Right cardiac atrium (tissue), 5 donors: Measurements from ENCODE around the gene SYT8. TPM values are rescaled to one million over a fixed set of nuclear protein-coding genes. Genes with fewer than 3 reads are reported as not detected.
A peak's percentile ranks its signal among the peaks of the same experiment; 100 is the strongest.
"Not testable (repeated sequence)": the region's sequence is repeated elsewhere in the genome, so short reads cannot be mapped to it uniquely, and the experiment has no call there.

ENCODE experiments used
- ATAC-seq, 2 donors: fragments of 200-7000 bp; cut with Tn5 transposase; one replicate each; pipeline versions ENCODE4 v1.8.0 to v1.9.1; 2020; ENCODE audit warnings: moderate library complexity in 2 of 2, mild to moderate bottlenecking in 1 of 2
- DNase-seq, 3 donors: peaks; one replicate each; pipeline ENCODE4 v3.0.0-alpha.2; 2020
- H3K27ac ChIP-seq: one replicate; pipeline ENCODE4 v1.5.1; 2013; ENCODE audit warnings: mild to moderate bottlenecking, low read length, control low read depth, moderate library complexity
- H3K27me3 ChIP-seq: one replicate; pipeline ENCODE4 v1.6.1; 2013; ENCODE audit not compliant: control insufficient read depth, insufficient read depth
- H3K4me1 ChIP-seq: one replicate; pipeline ENCODE4 v1.6.1; 2013; ENCODE audit warnings: low read length; ENCODE audit not compliant: control insufficient read depth, insufficient read depth
- H3K4me3 ChIP-seq: one replicate; pipeline ENCODE4 v1.5.1; 2013; ENCODE audit warnings: low read length, control low read depth
- H3K9me3 ChIP-seq: one replicate; pipeline ENCODE4 v1.6.1; 2013; ENCODE audit warnings: low read length; ENCODE audit not compliant: control insufficient read depth
- WGBS: extraction: QIAGEN DNeasy Blood & Tissue Kit; methylation state at CpG from one replicate; pipeline ENCODE4 v1.1.7; 2013; 5-methylcytosine and 5-hydroxymethylcytosine counted together
- intact Hi-C, 4 donors: fragments of 100-400 bp; cut with DNase I; formaldehyde crosslinking; loops; one replicate each; pipeline versions ENCODE4 v1.11.0 to v1.14.0; 2022 to 2023
- polyA plus RNA-seq: library from polyadenylated mRNA; stranded (reverse); fragments of 200-250 nt; gene quantifications from one replicate; pipeline ENCODE4 v1.2.3, GENCODE V29; 2013
- total RNA-seq, 4 donors: library from RNA; stranded (reverse); fragmentation: NEBNext Ultra II Directional; extraction: Animal tissue kit (Norgen Biotek cat#: 25700); gene quantifications; one replicate each; pipeline ENCODE4 v1.2.1, GENCODE V29; 2021
- donor health status: healthy with polysubstance abuse.
- donor health status: DM: no; HTN: yes; CAD: no.
- donor health status: DM: no; HTN: no; CAD: no.
- donor health status: DM: no; HTN: yes; CAD: no; lungs with severe emphysema.
- donor health status: DM: yes; HTN: yes; CAD: no.

SYT8 gene
- total and polyA plus RNA-seq, 5 donors: not detected

DNA sequence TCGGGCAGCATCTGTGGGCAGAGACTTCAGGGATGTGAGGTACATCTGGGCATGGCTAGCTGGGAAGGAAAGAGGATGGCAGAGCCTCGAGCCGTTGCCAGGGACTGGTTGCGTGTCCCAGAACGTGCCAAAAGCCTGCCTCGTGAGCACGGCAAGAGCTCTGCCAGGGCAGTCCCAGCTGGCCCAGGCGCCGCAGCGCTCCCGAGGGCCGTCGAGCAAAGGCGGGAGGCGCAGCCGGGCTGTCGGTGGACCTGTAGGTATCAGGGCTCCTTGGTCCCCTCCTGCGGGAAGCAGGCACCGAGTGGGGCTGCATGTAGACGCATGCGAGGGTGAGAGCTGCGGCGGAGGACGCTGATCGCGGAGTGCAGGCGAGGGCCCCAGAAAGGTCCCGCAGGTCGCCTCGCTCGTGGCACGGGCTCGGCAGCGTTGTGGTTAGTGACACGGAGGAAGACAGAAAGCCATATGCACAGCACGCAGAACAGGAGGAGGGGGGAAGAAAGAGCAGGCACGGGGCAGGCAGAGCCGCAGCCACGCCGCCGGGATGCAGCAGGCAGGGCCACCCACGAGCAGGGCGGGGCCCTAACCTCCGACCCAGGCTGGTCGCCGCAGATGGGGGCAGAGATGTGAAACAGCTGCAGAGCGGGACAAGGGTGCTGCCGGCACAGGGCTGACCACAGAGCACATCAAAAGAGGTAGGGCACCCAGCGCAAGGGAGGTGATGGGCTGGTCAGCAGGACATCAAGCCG, 36.1 kb downstream of the SYT8 start:
- Histone ChIP-seq H3K4me1 (no peaks in the 10 kb centered on the region), H3K27ac (no peak overlapping the region), H3K4me3 (no peak overlapping the region), H3K27me3 (no peaks in the 10 kb centered on the region), H3K9me3 (no peaks in the 10 kb centered on the region)
- DNase-seq (peak; percentile 33 to 77 (median 66)), ATAC-seq (peak; percentile 6 to 10)
- intact Hi-C loops: no loop called here
- WGBS: 37% methylated on average over 50 of the region's 50 CpGs

DNA sequence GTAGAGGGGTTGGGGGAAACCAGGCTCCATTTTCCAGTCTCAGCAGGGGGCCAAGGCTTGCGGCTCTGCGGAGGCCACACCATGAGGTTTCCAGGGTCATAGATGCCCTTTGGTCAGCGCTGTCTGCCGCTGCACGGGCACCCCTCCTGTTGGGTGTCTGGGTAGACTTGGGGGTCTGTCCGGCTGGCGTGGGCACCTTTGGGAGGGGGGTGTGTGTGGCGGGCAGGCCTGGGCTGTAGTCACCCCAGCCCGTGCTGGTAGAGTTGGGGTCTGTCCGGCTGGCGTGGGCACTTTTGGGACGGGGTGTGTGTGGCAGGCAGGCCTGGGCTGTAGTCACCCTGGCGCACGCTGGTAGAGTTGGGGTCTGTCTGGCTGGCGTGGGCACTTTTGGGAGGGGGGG, 36.7 kb downstream of the SYT8 start:
- Histone ChIP-seq H3K27ac (no peak overlapping the region), H3K27me3 (no peaks in the 10 kb centered on the region), H3K9me3 (no peaks in the 10 kb centered on the region), H3K4me1 (no peaks in the 10 kb centered on the region), H3K4me3 (no peak overlapping the region)
- ATAC-seq: no peak
- intact Hi-C loops: no loop called here
- WGBS: 83% methylated on average over 15 of the region's 15 CpGs
- DNase-seq: peak; percentile 8 to 53 (median 49)

DNA sequence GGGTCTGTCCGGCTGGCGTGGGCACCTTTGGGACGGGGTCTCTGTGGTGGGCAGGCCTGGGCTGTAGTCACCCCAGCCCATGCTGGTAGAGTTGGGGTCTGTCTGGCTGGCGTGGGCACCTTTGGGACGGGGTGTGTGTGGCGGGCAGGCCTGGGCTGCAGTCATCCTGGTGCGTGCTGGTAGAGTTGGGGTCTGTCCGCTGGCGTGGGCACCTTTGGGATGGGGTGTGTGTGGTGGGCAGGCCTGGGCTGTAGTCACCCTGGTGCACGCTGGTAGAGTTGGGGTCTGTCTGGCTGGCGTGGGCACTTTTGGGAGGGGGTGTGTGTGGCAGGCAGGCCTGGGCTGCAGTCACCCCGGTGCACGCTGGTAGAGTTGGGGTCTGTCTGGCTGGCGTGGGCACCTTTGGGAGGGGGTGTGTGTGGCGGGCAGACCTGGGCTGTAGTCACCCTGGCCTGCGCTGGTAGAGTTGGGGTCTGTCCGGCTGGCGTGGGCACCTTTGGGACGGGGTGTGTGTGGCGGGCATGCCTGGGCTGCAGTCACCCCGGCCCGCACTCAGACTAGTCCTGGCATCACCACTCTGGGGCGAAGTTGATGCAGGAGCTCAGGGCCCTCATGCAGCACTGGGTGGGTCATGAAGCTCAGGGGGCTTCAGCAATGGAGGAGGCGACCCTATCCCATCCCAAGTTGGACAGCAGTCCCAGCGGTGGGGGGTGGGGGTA, 37.6 kb downstream of the SYT8 start:
- no peaks in the 10 kb centered on the region for H3K9me3 ChIP-seq
- WGBS: 87% methylated on average over 25 of the region's 25 CpGs
- H3K27ac ChIP-seq: no peak overlapping the region
- ATAC-seq: no peak
- no peak overlapping the region for H3K4me3 ChIP-seq
- H3K4me1 ChIP-seq: no peaks in the 10 kb centered on the region
- H3K27me3 ChIP-seq: no peaks in the 10 kb centered on the region
- intact Hi-C loops: no loop called here
- peak; percentile 12 to 45 (median 30) for DNase-seq

DNA sequence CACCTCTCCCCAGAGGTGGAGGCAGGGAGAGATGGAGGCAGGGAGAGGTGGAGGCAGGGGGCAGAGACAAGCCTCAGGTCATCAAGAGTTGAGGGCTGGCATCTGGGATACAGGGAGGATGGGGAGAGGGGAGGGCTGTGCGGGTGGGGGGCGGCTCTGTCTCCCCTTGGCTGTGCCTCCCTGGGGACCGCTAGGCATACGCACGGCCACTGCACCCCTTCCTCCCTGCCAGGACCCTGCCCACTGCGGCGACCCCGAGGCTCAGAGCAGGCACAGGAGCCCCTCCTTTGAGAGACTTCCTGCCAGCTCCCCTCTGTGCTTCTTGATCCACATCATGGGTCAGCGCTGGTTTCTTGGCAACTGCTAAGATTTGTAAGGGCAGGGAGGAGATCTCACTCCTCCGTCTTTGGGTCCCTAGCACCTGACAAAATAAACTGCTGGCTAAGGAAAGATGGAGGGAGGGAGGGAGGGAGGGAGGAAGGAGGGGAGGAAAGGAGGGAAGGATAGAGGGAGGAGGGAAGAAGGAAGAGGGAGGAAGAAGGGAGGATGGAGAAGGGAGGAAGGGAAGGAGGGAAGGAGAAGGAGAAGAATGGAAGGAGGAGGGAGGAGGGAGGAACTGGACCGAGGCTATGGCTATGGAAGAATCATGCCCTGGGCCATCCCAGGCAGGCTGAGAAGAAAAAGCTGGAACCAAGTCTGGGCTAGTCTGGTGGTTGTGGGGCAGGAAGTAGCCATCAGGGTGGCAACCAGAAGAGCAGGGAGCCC, 38.4 kb downstream of the SYT8 start:
- no peak overlapping the region for H3K27ac ChIP-seq

DNA sequence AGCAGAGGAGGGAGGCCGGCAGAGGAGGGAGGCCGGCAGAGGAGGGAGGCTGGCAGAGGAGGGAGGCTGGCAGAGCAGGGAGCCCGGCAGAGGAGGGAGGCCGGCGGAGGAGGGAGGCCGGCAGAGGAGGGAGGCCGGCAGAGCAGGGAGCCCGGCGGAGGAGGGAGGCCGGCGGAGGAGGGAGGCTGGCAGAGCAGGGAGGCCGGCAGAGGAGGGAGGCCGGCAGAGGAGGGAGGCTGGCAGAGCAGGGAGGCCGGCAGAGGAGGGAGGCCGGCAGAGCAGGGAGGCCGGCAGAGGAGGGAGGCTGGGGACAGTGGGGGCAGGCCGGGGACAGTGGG, 39.0 kb downstream of the SYT8 start:
- H3K27ac ChIP-seq, H3K9me3 ChIP-seq, intact Hi-C loops, ATAC-seq, H3K4me3 ChIP-seq, H3K4me1 ChIP-seq, H3K27me3 ChIP-seq: not testable (repeated sequence)
- DNase-seq: peak in 1 of 3 donors; percentile 25
- 86% methylated on average over 17 of the region's 17 CpGs for WGBS

More for the DNA sequence above, 38.4 kb downstream of the SYT8 start:
- H3K9me3 ChIP-seq: no peaks in the 10 kb centered on the region
- WGBS: 34% methylated on average over 11 of the region's 11 CpGs
- H3K4me3 ChIP-seq: no peak overlapping the region
- ATAC-seq: no peak
- no peaks in the 10 kb centered on the region for H3K27me3 ChIP-seq
- peak; percentile 12 to 70 (median 56) for DNase-seq
- H3K4me1 ChIP-seq: peaks cover 2% of the 10 kb centered on the region
- intact Hi-C loops: no loop called here

DNA sequence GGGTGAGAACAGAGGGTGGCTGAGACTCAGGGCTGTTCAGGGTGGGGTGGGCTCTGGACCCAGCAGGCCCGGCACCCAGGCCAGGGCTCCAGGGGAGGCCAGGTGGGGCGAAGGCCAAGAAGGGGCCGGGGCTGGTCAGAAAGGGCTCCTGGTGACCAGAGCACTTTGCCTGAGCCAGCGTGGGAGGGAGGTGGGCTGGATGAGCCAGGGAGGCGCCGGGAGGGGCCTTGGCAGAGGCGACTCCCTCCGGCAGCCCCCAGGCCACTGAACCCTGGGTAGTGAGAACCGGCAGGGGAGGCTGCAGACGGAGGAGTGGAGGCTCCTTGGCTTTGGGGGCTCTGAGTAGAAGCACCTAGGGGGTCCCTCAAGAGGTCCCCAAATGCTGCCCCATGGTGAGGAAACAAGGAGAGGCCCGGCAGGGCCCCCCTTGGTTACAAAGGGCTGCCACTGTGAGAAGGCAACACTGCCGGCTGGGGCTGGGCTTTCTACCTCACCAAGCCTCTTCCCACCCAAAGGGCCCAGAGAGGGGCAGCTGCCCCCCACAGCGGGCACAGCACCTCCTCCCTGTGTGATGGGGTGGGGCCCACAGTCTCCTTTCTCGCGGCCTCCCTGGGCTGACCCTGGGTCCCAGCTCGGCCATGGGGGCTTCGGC, 39.8 kb downstream of the SYT8 start:
- peak; percentile 14 to 68 (median 60) for DNase-seq
- intact Hi-C loops, H3K4me1 ChIP-seq, H3K27me3 ChIP-seq, ATAC-seq, H3K4me3 ChIP-seq, H3K9me3 ChIP-seq, H3K27ac ChIP-seq: not testable (repeated sequence)
- WGBS: 67% methylated on average over 17 of the region's 17 CpGs

DNA sequence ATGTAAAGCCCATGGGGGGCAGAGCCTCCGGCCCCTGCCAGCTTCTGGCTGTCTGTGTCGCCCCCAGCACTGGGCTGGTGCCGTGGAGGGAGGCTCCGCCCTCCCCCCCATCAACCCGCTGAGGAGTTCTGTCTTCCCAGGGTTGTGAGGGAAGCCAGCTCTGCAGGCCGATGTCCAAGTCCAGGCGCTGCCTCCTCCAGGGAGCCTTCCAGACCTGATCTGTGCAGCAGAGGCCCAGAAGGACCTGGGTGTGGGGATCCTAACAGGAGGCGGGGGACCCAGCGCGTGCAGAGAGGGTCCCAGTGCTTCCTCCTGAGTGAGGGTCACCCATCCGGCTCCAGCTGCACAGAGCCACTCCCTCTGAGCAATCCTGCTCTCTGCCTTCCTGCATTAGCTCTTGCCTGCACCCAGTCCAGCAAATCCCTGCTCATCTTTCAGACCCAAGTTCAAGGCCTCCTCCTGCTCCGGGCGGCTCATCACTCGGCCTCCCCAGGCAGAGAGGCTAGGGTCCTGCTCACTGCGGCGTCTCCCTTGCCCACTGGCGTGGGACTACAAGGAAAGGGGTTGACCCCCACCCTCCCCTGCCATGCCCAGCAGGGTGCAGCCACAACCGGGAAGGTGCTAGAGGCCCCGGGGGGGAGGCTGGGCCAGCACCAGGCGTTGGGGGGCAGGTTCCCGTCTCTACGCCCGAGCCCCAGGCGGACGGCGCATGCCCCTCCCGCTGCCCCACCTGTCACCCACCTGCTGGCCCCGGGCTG, 40.5 kb downstream of the SYT8 start:
- intact Hi-C loops: no loop called here
- ATAC-seq (no peak), DNase-seq (peak; percentile 39 to 76 (median 76))
- Histone ChIP-seq H3K4me1 (peaks cover 4% of the 10 kb centered on the region), H3K27ac (no peak overlapping the region), H3K4me3 (no peak overlapping the region), H3K27me3 (no peaks in the 10 kb centered on the region), H3K9me3 (no peaks in the 10 kb centered on the region)
- 70% methylated on average over 28 of the region's 28 CpGs for WGBS

DNA sequence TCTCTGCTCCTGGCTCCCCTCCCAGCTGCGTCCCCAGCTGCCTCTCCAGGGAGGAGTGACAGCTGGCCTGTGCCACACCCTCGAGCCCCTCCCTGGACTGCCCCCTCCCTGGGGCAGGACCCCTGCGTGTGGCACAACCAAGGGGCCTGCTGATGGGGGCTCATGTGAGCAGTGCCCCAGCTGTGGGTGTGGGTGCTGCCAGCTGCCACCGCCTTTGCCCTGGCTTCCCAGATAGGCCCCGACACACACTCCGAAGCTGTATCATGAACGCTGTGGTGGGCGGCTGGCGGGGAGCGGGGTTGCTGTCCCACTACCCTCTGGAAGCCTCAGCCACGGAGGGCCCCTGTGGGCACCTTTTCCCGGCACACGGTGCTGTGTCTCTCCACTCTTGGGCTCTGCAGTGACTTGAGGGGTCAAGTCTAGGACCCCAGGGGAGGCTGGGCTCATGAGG, 41.1 kb downstream of the SYT8 start:
- intact Hi-C loops, H3K27me3 ChIP-seq, ATAC-seq, H3K9me3 ChIP-seq, H3K4me3 ChIP-seq, H3K4me1 ChIP-seq: not testable (repeated sequence)
- peak in 2 of 3 donors; percentile 53 to 61 for DNase-seq
- peak overlapping the region; percentile 42 for H3K27ac ChIP-seq
- WGBS: 68% methylated on average over 13 of the region's 13 CpGs

DNA sequence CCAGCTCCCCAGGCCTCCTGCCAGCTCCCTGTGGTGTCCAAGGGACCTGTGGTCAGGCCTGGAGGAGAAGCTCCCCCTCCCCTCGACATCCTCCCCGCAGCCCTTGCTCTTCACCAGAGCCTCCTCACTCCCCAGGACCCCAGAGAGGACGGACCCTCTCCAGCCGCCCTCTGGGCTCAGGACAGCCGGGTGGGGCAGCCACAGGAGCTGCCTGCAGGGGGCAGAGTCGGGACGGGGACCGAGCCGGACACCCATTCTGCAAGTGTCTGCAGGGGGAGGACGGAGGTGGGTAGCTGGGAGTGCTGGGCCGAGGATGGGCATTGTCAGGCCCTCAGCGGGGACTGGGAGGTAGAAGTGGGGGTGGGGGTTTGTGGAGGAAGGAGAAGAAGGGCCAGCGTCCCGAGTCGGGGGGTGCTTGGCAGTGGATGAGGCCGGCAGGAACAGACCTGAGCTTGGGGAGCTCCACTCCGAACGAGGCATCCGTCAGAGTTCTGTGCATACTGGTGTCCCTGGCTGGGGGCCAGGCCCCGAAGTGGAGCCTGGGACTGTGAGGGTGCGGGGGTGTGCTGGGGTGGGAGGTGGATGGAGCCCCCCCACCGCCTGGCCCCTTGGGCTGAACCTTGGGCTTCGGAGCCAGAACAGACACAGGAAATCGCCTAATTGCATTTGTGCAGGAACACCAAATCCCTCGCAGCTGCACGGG, 41.7 kb downstream of the SYT8 start:
- intact Hi-C loops: no loop called here
- Histone ChIP-seq H3K4me1 (peaks cover 7% of the 10 kb centered on the region), H3K9me3 (no peaks in the 10 kb centered on the region), H3K27ac (peak overlapping the region; percentile 42), H3K27me3 (no peaks in the 10 kb centered on the region), H3K4me3 (no peak overlapping the region)
- peak; percentile 68 to 85 (median 85) for DNase-seq
- WGBS: 20% methylated on average over 26 of the region's 26 CpGs
- no peak for ATAC-seq
